Endothelial cell of umbilical vein (primary cell): ENCODE data around the gene FBXW11. TPM values are rescaled to one million over a fixed set of nuclear protein-coding genes. Genes with fewer than 3 reads are reported as not detected.

Source experiments
- BruUV-seq: library from RNA; stranded (reverse); fragments of 400-500 nt; replicated peaks from 2 replicates; lab custom pipeline; 2021; lab: Mats Ljungman, UMichigan
- CTCF ChIA-PET: fragments of 300-600, 350-600 bp; sonication (Branson Sonifier 250); formaldehyde crosslinking; loops from one replicate; lab custom pipeline; 2021; ENCODE audit warnings: antibody characterized with exemption, inconsistent platforms; lab: Charles Lee
- POLR2A ChIA-PET: fragments of 300-600, 350-600 bp; sonication (Branson Sonifier 250); formaldehyde crosslinking; loops from one replicate; lab custom pipeline; 2021; ENCODE audit warnings: antibody characterized with exemption, inconsistent platforms; lab: Charles Lee
- DNase-seq: peaks from one replicate; pipeline ENCODE4 v3.0.0-alpha.2; 2011; ENCODE audit warnings: low read depth, low spot score
- FAIRE-seq: peaks from 2 replicates; lab custom pipeline; 2011; peaks lifted over from hg19 to GRCh38; lab: Jason Lieb, UNC
- H2AFZ ChIP-seq: 2 replicates; pipeline ENCODE4 v1.6.0; 2012; ENCODE audit warnings: low read depth, low read length, control low read depth, inconsistent platforms
- H3K27ac ChIP-seq: 2 replicates; pipeline ENCODE4 v1.5.1; 2011; ENCODE audit warnings: low read depth, mild to moderate bottlenecking, control low read depth, low read length, moderate library complexity; ENCODE audit not compliant: insufficient read depth
- H3K27me3 ChIP-seq, 2 experiments: 2 replicates each; pipeline versions ENCODE4 v1.6.0 to v1.6.1; 2011; ENCODE audit warnings: low read length in 2 of 2, mixed read lengths in 1 of 2; ENCODE audit not compliant: control insufficient read depth in 2 of 2, insufficient read depth in 2 of 2
- H3K36me3 ChIP-seq, 2 experiments: 2 replicates in 1 of 2; 3 replicates in 1 of 2; pipeline ENCODE4 v1.5.1; 2011; ENCODE audit warnings: low read length in 2 of 2, mild to moderate bottlenecking in 1 of 2, moderate library complexity in 1 of 2; ENCODE audit not compliant: control insufficient read depth in 2 of 2, insufficient read depth in 2 of 2; ENCODE audit errors: extremely low read depth in 1 of 2
- H3K4me1 ChIP-seq: 3 replicates; pipeline ENCODE4 v1.5.1; 2011; ENCODE audit warnings: mild to moderate bottlenecking, low read length; ENCODE audit not compliant: control insufficient read depth, insufficient read depth; ENCODE audit errors: extremely low read depth
- H3K4me2 ChIP-seq: 2 replicates; pipeline ENCODE4 v1.6.1; 2011; ENCODE audit warnings: low read length, control low read depth, mixed read lengths; ENCODE audit not compliant: insufficient read depth
- H3K4me3 ChIP-seq, 3 experiments: fragments of 200-600 bp in 1 of 3; sonication (generic), shearing (Covaris generic) in 1 of 3; replicated peaks in 1 of 3; 2 replicates each; pipeline ENCODE4 v1.5.1; 2011 to 2016; ENCODE audit warnings: control low read depth in 3 of 3, low read length in 3 of 3, mild to moderate bottlenecking in 2 of 3, inconsistent platforms in 1 of 3, low read depth in 1 of 3, moderate library complexity in 1 of 3; ENCODE audit not compliant: insufficient read depth in 1 of 3
- H3K79me2 ChIP-seq: 2 replicates; pipeline ENCODE4 v1.6.0; 2012; ENCODE audit warnings: low read length, inconsistent platforms; ENCODE audit not compliant: control insufficient read depth, insufficient read depth
- H3K9ac ChIP-seq: replicated peaks from 2 replicates; pipeline ENCODE3; 2011; ENCODE audit warnings: low read length, control low read depth; ENCODE audit not compliant: insufficient read depth; ENCODE audit errors: extremely low read depth
- H3K9me1 ChIP-seq: replicated peaks from 3 replicates; pipeline ENCODE4 v1.6.0; 2011; ENCODE audit warnings: mild to moderate bottlenecking, low read length; ENCODE audit not compliant: control insufficient read depth, insufficient read depth; ENCODE audit errors: extremely low read depth
- H3K9me3 ChIP-seq: replicated peaks from 2 replicates; pipeline ENCODE4 v1.5.1; 2012; ENCODE audit warnings: low read length, inconsistent platforms; ENCODE audit not compliant: control insufficient read depth, insufficient read depth
- H4K20me1 ChIP-seq: replicated peaks from 2 replicates; pipeline ENCODE3; 2011; ENCODE audit warnings: mild to moderate bottlenecking, low read length; ENCODE audit not compliant: control insufficient read depth, insufficient read depth; ENCODE audit errors: extremely low read depth
- EZH2 ChIP-seq: IDR thresholded peaks from 2 replicates; pipeline ENCODE4 v1.6.1; 2012; ENCODE audit warnings: borderline replicate concordance, low read depth, mild to moderate bottlenecking, moderate library complexity, low read length, inconsistent platforms; ENCODE audit not compliant: severe bottlenecking
- FOS ChIP-seq: IDR thresholded peaks from 2 replicates; pipeline ENCODE4 v1.6.1; 2011; ENCODE audit warnings: mild to moderate bottlenecking, low read length, moderate library complexity, borderline replicate concordance; ENCODE audit not compliant: insufficient read depth
- GATA2 ChIP-seq: IDR thresholded peaks from 2 replicates; pipeline ENCODE4 v1.7.0; 2011; ENCODE audit warnings: low read depth, mild to moderate bottlenecking, moderate library complexity, mixed read lengths, low read length; ENCODE audit not compliant: insufficient read length, insufficient read depth
- JUN ChIP-seq: IDR thresholded peaks from 2 replicates; pipeline ENCODE4 v1.6.1; 2011; ENCODE audit warnings: borderline replicate concordance, low read depth; ENCODE audit not compliant: insufficient read length, insufficient read depth
- MYC ChIP-seq: IDR thresholded peaks from one replicate; pipeline ENCODE4 v1.6.1; 2011; ENCODE audit warnings: mild to moderate bottlenecking, low read depth, low read length
- POLR2A ChIP-seq: IDR thresholded peaks from 2 replicates; pipeline ENCODE4 v1.6.1; 2012; ENCODE audit warnings: low read depth, mild to moderate bottlenecking, control low read depth, low read length
- POLR2AphosphoS5 ChIP-seq: IDR thresholded peaks from 2 replicates; pipeline ENCODE4 v1.6.1; 2012; ENCODE audit warnings: low read depth, mild to moderate bottlenecking, control low read depth, low read length, moderate library complexity; ENCODE audit not compliant: insufficient read depth
- dilution Hi-C: fragments of 300-500 bp; cut with MboI; formaldehyde crosslinking; loops from one replicate; pipeline ENCODE4 v1.15.0; 2019; ENCODE audit warnings: low sequenced_read_pairs; ENCODE audit not compliant: extremely low pct_ligation_motif_present
- intact Hi-C: fragments of 100-400 bp; cut with micrococcal nuclease; formaldehyde crosslinking; loops from one replicate; pipeline ENCODE4 v1.10.0; 2022
- polyA plus RNA-seq, 4 experiments: library from polyadenylated mRNA; depleted of rRNA in 3 of 4; stranded (reverse) in 3 of 4; unstranded in 1 of 4; fragments of >200 nt; gene quantifications; 2 replicates each; pipeline versions ENCODE4 v1.2.1 to v1.2.3, GENCODE V29; 2011 to 2012; ENCODE audit warnings: missing spikeins in 1 of 4
- total RNA-seq: library from RNA; stranded (reverse); gene quantifications from 2 replicates; pipeline ENCODE4 v1.2.3, GENCODE V29; 2021
- TF ChIP-seq, protein P1 (sequence below): IDR thresholded peaks from 2 replicates; pipeline ENCODE4 v1.6.1; 2011; ENCODE audit not compliant: insufficient read depth, insufficient read length
- TF ChIP-seq, protein P2 (sequence below), 2 donors: IDR thresholded peaks; 1 replicate in 1 of 2; 2 replicates in 1 of 2; pipeline ENCODE4 v1.5.1; 2011; ENCODE audit warnings: low read length in 2 of 2, mild to moderate bottlenecking in 2 of 2, moderate library complexity in 2 of 2, control low read depth in 1 of 2, inconsistent platforms in 1 of 2, low read depth in 1 of 2; ENCODE audit not compliant: insufficient read depth in 1 of 2; ENCODE audit errors: extremely low read depth in 1 of 2

FBXW11 gene
- total and polyA plus RNA-seq, 2 donors (not counting 3 experiments of a cell fraction or from before 2014, with no cell fraction given): 30.7 to 44.7 TPM

DNA sequence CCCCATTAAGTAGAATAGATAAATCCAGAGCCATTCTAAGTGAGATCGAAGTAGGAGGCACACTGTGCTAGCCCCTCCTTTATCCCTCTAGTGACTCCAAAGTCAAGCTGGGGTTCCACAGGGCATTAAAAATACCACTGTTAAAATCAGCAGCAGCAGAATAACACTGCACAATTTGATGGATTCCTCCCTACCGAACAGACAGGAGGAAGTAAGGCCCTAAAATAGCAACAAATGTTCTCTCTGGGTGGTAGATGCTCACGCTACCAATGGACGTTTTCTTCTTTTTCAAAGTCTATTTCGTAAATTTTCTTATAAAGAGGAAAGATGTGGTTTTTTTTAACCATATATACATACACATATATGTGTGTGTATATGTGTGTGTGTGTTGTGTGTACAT is 54.4 kb downstream of the FBXW11 start:
- H4K20me1 ChIP-seq: peaks cover 29% of the 10 kb centered on the region
- H3K4me3 ChIP-seq: no peak overlapping the region
- H3K9me1 ChIP-seq: no peaks in the 10 kb centered on the region
- H3K4me2 ChIP-seq: no peak overlapping the region
- peaks cover 24% of the 10 kb centered on the region for H3K4me1 ChIP-seq
- CTCF ChIA-PET: interaction anchor here (0.8 to 2.2 kb wide), 6 partner anchors 10 to 42 kb away, joined by 3 to 4 read pairs (median 3); no protein-coding TSS in a partner anchor
- dilution Hi-C loops (no loop called here), intact Hi-C loops (no loop called here)
- TF ChIP-seq GATA2 (no peak), EZH2 (no peak), FOS (no peak), MYC (no peak), POLR2A (no peak), POLR2AphosphoS5 (no peak), JUN (no peak)
- TF ChIP-seq, protein P1, sequence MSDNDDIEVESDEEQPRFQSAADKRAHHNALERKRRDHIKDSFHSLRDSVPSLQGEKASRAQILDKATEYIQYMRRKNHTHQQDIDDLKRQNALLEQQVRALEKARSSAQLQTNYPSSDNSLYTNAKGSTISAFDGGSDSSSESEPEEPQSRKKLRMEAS: no peak
- TF ChIP-seq, protein P2, sequence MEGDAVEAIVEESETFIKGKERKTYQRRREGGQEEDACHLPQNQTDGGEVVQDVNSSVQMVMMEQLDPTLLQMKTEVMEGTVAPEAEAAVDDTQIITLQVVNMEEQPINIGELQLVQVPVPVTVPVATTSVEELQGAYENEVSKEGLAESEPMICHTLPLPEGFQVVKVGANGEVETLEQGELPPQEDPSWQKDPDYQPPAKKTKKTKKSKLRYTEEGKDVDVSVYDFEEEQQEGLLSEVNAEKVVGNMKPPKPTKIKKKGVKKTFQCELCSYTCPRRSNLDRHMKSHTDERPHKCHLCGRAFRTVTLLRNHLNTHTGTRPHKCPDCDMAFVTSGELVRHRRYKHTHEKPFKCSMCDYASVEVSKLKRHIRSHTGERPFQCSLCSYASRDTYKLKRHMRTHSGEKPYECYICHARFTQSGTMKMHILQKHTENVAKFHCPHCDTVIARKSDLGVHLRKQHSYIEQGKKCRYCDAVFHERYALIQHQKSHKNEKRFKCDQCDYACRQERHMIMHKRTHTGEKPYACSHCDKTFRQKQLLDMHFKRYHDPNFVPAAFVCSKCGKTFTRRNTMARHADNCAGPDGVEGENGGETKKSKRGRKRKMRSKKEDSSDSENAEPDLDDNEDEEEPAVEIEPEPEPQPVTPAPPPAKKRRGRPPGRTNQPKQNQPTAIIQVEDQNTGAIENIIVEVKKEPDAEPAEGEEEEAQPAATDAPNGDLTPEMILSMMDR (IDR thresholded peaks at IDR 0.05; ENCODE audit: extremely low read depth in 1 of 2, insufficient read depth in 1 of 2, low read depth in 1 of 2, low read length in 2 of 2): no peak
- no TSS peak for BruUV-seq
- DNase-seq (no peak), FAIRE-seq (no peak)
- no peak overlapping the region for H2AFZ ChIP-seq
- no peaks in the 10 kb centered on the region for H3K36me3 ChIP-seq
- peaks cover 72% of the 10 kb centered on the region for H3K79me2 ChIP-seq
- POLR2A ChIA-PET: no interaction called here
- H3K9me3 ChIP-seq: no peaks in the 10 kb centered on the region
- H3K27me3 ChIP-seq: no peaks in the 10 kb centered on the region
- H3K27ac ChIP-seq: no peak overlapping the region
- no peak overlapping the region for H3K9ac ChIP-seq
